Measurements from ENCODE around the gene POMT1.

Gene POMT1

DNA sequence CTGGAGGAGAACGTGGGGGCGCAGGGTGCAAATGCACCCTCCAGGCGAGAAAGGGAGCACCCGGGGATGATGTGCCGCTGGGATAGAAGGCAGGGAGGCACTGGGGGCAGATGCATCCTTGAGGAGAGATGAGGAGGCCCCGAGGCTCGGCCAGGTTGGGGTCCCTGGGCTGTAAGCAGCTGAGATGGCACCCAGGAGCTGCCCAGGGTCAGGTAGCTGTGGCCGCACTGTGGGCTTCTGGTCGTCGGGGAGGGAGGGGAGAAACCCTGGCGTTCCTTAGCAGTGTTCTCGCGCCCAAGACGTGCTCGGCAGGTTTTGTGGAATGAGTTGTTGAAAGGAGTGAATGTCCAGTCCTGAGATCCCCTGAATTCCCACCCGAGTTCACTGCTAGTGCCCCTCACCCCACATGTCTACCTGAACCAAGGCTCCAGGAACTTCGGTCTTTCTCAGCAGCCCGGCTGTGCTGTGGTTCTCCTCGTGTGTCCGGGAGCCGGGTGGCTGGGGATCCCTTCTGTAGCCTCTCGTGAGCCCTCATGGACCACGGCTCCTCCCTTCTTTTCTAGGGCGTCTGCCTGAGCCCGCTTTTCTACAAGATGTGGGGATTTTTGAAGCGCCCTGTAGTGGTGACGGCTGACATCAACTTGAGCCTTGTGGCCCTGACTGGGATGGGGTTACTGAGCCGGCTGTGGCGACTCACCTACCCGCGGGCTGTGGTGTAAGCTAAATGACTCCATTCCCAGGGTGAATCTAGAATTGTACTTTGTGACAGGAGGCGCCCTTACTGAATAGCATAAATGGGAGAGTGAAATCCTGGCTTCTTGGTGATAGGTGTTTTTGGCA, 1.1 kb downstream of the POMT1 start:
- Histone ChIP-seq H3K79me2 (ENCODE audit: insufficient read depth, low read length) (no peaks in the 10 kb centered on the region), H3K4me3 (ENCODE audit: low read depth, low read length, poor library complexity, severe bottlenecking) (peak overlapping the region; percentile 84), H3K27ac (ENCODE audit: low read depth, low read length, poor library complexity, severe bottlenecking) (no peak overlapping the region), H4K20me1 (ENCODE audit: insufficient read depth, low read length) (no peaks in the 10 kb centered on the region), H2AFZ (ENCODE audit: low read length) (no peak overlapping the region), H3K36me3 (ENCODE audit: insufficient read depth, low read length) (peaks cover 20% of the 10 kb centered on the region), H3K4me2 (ENCODE audit: low read length) (peak overlapping the region; percentile 87), H3F3A (ENCODE audit: insufficient read depth, low read length) (peaks cover 6% of the 10 kb centered on the region), H3K4me1 (ENCODE audit: insufficient read depth, low read length, severe bottlenecking) (peaks cover 30% of the 10 kb centered on the region), H3K9me2 (ENCODE audit: low read depth, low read length) (no peaks in the 10 kb centered on the region), H3K9ac (ENCODE audit: low read length) (peak overlapping the region; percentile 83), H3K9me3 (ENCODE audit: low read length) (no peaks in the 10 kb centered on the region), H3K27me3 (ENCODE audit: insufficient read depth, low read length) (no peaks in the 10 kb centered on the region)
- TF ChIP-seq, protein P1, sequence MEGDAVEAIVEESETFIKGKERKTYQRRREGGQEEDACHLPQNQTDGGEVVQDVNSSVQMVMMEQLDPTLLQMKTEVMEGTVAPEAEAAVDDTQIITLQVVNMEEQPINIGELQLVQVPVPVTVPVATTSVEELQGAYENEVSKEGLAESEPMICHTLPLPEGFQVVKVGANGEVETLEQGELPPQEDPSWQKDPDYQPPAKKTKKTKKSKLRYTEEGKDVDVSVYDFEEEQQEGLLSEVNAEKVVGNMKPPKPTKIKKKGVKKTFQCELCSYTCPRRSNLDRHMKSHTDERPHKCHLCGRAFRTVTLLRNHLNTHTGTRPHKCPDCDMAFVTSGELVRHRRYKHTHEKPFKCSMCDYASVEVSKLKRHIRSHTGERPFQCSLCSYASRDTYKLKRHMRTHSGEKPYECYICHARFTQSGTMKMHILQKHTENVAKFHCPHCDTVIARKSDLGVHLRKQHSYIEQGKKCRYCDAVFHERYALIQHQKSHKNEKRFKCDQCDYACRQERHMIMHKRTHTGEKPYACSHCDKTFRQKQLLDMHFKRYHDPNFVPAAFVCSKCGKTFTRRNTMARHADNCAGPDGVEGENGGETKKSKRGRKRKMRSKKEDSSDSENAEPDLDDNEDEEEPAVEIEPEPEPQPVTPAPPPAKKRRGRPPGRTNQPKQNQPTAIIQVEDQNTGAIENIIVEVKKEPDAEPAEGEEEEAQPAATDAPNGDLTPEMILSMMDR (IDR thresholded peaks at IDR 0.05; ENCODE audit: low read length), result peak; percentile 36
- no peak for TF ChIP-seq EZH2 (IDR thresholded peaks at IDR 0.05; ENCODE audit: borderline replicate concordance, low read length)

DNA sequence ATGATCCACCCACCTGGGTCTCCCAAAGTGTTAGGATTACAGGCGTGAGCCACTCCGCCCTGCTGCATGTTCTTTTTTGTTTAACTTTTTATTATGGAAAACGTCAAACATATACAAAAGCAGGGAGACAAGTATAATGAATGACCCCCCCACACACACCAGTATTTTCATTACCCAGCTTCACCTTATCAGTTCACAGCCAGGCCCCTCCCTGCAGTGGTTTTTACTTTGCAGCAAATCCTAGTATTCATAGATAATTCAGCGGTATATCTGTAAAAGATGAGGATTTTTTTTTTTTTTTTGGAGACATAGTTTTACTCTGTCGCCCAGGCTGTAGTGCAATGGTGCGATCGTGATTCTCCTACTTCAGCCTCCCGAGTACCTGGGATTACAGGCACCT, 2.3 kb downstream of the POMT1 start:
- H3K9me3 ChIP-seq (ENCODE audit: low read length), result no peaks in the 10 kb centered on the region
- H3K79me2 ChIP-seq (ENCODE audit: insufficient read depth, low read length), result no peaks in the 10 kb centered on the region
- no peak overlapping the region for H3K4me2 ChIP-seq (ENCODE audit: low read length)
- H3K4me3 ChIP-seq (ENCODE audit: low read depth, low read length, poor library complexity, severe bottlenecking), result no peak overlapping the region
- H3K9ac ChIP-seq (ENCODE audit: low read length), result no peak overlapping the region
- no peaks in the 10 kb centered on the region for H4K20me1 ChIP-seq (ENCODE audit: insufficient read depth, low read length)
- H3K36me3 ChIP-seq (ENCODE audit: insufficient read depth, low read length), result peaks cover 13% of the 10 kb centered on the region
- TF ChIP-seq, protein P1 (IDR thresholded peaks at IDR 0.05; ENCODE audit: low read length), result no peak
- no peak for TF ChIP-seq EZH2 (IDR thresholded peaks at IDR 0.05; ENCODE audit: borderline replicate concordance, low read length)
- no peak overlapping the region for H3K27ac ChIP-seq (ENCODE audit: low read depth, low read length, poor library complexity, severe bottlenecking)
- no peaks in the 10 kb centered on the region for H3K27me3 ChIP-seq (ENCODE audit: insufficient read depth, low read length)
- no peaks in the 10 kb centered on the region for H3K9me2 ChIP-seq (ENCODE audit: low read depth, low read length)
- H3F3A ChIP-seq (ENCODE audit: insufficient read depth, low read length), result peaks cover 6% of the 10 kb centered on the region
- H3K4me1 ChIP-seq (ENCODE audit: insufficient read depth, low read length, severe bottlenecking), result peaks cover 25% of the 10 kb centered on the region
- H2AFZ ChIP-seq (ENCODE audit: low read length), result no peak overlapping the region

- Histone ChIP-seq H2AFZ (ENCODE audit: low read length) (no peak overlapping the region), H3K27ac (ENCODE audit: low read depth, low read length, poor library complexity, severe bottlenecking) (no peak overlapping the region), H3F3A (ENCODE audit: insufficient read depth, low read length) (0 out of 2 replicates have a peak, but pooled peaks cover 3% of the 10 kb centered on the region), H3K4me2 (ENCODE audit: low read length) (no peak overlapping the region), H4K20me1 (ENCODE audit: insufficient read depth, low read length) (no peaks in the 10 kb centered on the region), H3K9me3 (ENCODE audit: low read length) (no peaks in the 10 kb centered on the region), H3K4me3 (ENCODE audit: low read depth, low read length, poor library complexity, severe bottlenecking) (no peak overlapping the region), H3K9me2 (ENCODE audit: low read depth, low read length) (no peaks in the 10 kb centered on the region), H3K4me1 (ENCODE audit: insufficient read depth, low read length, severe bottlenecking) (peaks cover 15% of the 10 kb centered on the region), H3K27me3 (ENCODE audit: insufficient read depth, low read length) (no peaks in the 10 kb centered on the region), H3K79me2 (ENCODE audit: insufficient read depth, low read length) (no peaks in the 10 kb centered on the region), H3K9ac (ENCODE audit: low read length) (no peak overlapping the region), H3K36me3 (ENCODE audit: insufficient read depth, low read length) (peaks cover 74% of the 10 kb centered on the region)
- TF ChIP-seq, protein P1 (IDR thresholded peaks at IDR 0.05; ENCODE audit: low read length), result no peak
- TF ChIP-seq EZH2 (IDR thresholded peaks at IDR 0.05; ENCODE audit: borderline replicate concordance, low read length), result no peak
Observed at GRCh38 chr9:131511416-131511815, 8.7 kb downstream of the POMT1 start.

All from OCI-LY1 (cell line).